ENCODE data around the gene ULK2.

ULK2 gene

DNA sequence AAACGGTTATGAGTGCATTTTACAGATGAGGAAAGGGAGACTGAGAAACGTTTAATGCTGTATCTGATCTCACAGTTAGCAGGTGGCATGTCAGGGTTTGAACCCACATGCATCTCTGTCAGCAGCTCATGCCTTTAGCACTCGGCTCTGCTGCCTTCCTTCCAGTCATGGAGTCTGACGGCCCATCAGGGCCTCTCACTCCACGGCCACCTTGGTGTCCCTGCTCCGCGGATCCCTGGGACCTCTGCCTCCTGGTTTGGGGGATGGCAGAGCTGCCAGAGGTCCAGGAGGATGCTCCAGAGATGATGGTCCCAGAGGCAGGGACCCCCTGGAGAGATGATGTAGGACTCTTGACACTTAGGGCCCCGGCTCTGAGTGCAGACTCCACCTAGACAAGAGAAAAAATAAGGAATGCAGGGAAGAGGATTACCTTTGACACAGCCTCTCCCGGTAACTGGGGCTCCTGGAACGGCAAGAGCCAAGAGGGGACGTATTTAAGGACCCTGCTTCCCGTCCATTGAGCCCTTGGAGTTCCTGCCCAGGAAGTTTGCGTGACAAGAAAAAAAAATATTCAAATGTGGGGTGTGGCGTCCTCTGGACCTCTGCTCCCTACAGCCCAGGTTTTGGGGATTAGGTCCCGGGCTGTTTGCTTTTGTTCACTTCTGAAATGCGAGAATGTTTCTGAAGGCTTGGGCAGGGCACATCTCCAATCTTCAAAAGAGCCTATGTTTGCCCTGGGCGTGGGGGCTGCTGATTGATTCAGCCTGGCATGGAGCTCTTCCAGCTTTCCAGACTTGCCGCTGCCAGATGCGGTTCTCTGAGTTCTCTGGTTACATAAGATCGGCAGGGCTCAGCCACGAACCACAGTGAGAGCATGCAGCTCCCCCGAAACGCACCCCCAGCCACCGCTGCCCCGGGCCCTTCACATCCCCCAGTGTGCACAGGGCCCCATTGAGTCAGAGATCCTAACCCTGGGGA is 119.6 kb downstream of the ULK2 start, which contains the start of gene ALDH3A1:
Gene ALDH3A1, minus strand, starts transcription at position 470 of the 978 bp plus-strand sequence. CDS start 3,169 bp downstream, outside the sequence.
- no peak for DNase-seq (ENCODE audit: low read depth, low spot score)

- no peak for DNase-seq (ENCODE audit: low read depth, low spot score)
Measured at GRCh38 chr17:19747159-19747719, 120.5 kb downstream of the ULK2 start.

- DNase-seq (ENCODE audit: low read depth, low spot score), result no peak
Measured at GRCh38 chr17:19746517-19746916, 121.2 kb downstream of the ULK2 start.

DNA sequence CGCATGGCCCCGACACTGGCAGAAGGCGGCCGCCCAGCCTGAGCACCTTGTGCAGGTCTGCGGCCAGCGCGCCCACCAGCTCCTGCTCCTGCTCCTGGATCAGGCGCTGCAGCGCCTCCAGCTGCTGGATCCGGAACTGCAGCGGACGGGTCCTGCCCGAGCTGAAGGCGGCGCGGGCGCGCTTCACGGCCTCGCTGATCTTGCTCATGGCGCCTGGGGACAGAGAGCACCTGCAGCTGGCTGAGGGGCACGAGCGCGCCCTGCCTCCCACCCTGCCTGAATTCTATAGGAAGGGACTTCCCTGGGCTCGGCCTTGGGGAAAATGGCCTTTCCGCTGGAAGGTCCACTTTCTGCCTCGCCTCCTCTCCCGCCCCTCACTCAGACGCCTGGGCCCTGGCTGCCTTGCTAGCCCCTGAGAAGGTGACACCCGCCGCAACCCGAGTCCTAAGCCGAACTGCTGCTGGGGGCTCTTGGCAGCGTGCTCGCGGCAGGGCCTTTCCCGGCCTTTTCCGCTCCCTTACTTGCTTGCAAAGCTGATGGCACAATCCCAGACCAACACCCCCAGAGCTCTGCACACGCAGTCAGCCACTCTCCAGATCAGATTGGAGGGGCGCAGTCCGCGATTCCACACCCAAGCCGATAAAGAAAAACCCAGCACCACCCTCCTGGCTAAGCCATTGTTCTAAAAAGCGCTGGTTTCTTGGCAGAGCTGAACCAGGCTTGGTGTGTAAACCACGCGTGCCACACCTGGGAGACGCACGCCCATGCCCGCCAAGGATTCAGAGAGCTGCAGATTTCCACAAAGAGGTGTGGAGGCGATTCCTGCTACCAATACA is 122.6 kb downstream of the ULK2 start:
- no peak for DNase-seq (ENCODE audit: low read depth, low spot score)

DNA sequence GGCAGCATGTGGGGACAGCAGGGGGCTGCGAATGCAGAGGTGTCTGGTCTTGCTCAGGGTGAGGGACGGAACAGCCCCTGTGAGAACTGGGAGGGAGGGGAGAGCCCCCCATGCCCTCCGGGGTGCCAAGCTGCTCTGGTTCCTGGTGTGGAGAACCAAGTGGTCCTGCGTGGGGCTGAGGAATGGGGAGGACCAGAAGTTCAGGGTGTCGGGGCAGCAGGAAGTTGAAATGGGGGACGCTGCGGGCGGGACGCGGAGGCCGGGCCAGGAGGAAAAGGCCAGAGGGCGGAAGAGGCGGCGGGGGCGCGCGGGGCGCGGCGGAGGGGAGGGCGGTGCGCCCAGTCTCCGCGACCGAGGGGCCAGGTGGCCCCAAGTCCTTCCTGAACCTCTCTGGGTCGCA is 123.2 kb downstream of the ULK2 start:
- no peak for DNase-seq (ENCODE audit: low read depth, low spot score)

DNA sequence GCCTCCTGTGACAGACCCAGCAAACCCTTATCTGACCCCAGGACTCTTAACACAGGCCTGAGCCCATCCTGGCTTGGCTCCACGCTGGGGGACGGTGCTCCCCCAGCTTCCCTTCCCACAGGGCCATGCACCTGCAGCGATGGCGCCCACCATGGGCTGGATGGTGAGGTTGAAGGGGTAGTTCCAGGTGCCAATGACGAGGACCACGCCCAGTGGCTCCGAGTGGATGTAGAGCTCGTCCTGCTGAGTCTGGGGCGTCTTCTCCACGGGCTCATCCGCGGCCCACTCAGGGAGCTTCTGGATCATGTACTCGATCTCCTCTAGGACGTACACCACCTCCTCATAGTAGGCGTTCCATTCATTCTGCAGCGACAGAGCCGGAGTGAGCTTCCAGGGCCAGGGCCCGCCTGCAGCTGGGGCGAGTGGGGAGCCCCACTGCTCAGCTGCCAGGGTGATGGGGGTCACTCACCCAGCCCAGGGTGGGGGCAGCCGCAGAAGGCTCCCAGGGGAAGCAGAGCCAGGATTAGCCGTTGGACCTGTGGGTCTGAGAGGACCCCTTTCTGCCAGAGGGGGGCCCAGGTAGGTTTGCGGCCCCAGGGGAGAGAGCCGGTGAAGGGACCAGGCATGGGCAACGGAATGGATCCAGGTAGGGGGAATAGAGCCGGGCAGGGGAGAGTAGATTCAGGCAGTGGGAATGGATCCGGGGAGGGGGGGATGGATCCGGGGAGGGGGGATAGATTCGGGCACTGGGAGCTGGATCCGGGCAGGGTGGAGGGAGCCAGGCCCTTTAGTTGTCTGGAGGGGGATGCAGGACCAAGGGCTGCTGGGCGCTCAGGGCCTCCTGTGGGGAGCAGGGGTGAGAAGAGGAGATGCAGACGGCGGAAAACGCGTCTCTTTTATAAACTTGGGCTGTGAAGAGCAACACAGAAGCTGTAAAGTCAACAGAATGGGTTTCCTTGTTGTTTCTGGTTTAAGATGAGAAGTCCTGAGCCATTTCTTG is 124.3 kb downstream of the ULK2 start:
- no peak for DNase-seq (ENCODE audit: low read depth, low spot score)

- DNase-seq (ENCODE audit: low read depth, low spot score), result no peak
Measured at GRCh38 chr17:19742495-19742894, 125.2 kb downstream of the ULK2 start.

DNA sequence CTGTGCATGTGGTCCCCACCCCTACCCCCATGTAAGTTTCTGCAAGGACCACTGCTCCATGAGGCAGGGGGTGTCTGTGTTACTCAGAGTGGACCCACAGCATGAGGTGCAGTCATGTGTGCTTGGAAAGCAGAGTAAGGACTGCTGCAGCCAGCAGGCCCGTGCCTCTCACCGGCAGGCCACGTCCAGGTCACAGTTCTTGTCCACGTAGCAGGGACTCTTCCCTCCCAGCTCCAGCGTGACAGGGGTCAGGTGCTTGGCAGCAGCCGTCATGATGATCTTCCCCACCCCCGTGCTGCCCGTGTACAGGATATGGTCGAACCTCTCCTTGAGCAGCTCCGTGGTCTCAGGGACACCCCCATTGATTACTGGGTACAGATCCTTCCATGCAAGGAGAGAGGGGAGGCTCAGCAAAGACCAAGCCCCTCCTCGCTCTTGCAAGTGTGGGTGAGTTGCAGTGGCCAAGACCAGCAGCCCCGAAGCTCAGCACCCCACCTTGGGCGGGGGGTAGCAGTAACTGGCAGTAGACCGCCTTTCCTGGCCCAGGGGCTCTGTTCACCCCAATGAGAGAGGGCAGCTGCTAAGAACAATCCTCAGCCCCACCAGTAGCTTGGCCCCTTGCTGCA is 125.8 kb downstream of the ULK2 start:
- DNase-seq (ENCODE audit: low read depth, low spot score), result no peak

DNA sequence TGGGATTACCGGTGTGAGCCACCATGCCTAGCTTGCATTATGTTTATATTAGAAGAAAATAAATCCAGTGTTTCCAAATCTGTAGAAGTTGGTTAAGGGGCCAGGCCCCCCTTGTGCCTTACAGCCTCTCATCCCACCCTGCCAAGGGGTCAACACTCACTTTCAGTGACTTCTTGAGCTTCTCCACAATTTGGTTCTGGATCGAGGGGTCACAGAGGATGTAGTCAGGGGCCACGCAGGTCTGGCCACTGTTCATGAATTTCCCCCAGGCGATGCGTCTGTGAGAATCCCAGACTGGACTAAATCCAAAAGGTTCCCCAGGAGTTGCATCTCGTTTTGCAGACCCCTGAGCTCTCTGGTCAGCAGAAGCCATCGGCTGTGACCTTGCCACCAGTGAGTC is 126.8 kb downstream of the ULK2 start:
- DNase-seq (ENCODE audit: low read depth, low spot score), result no peak

- DNase-seq (ENCODE audit: low read depth, low spot score), result no peak
Measured at GRCh38 chr17:19739241-19740201, 128.2 kb downstream of the ULK2 start.

- DNase-seq (ENCODE audit: low read depth, low spot score), result no peak
Measured at GRCh38 chr17:19738757-19739156, 129.0 kb downstream of the ULK2 start.

GRCh38 chr17:19738073-19738449 is 129.7 kb downstream of the ULK2 start:
- DNase-seq (ENCODE audit: low read depth, low spot score), result no peak

DNA sequence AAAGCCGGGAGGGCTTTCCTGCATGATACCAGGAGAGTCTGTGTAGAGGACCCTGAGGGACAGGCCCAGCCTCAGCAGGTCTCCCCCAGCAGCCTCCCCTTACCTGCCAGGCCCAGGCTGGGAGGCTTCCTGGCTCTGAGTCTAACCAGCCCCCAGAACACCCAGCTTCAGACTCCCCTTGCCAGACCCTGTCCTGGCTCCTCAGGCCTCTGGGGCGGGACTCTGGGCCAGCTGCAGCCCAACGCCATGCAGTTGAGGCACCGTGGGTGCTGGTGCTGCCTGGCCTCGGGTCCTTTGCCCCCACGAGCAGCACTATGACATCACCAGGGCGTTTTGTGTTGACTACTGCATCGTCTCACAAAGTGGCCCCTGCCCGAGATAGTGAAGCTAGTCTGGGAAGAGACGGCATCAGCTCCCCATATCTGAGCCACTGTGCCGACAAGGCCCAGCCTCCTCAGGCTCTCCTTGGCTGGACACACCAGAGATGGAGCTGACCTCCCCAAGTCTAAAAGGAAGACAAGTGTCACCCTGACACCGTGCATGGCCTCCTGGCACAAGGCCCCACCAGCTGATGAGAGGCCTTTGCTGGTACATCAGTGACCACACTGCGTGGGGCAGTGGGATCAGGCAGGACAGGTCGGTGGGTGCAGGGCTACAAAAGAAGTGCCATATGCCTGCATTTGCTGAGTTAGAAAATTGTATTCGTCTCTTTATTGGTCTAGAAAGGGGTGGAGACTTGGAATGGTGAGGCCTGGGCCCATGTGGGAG is 130.2 kb downstream of the ULK2 start:
- DNase-seq (ENCODE audit: low read depth, low spot score), result no peak

GRCh38 chr17:19736071-19736470 is 131.7 kb downstream of the ULK2 start:
- no peak for DNase-seq (ENCODE audit: low read depth, low spot score)

DNA sequence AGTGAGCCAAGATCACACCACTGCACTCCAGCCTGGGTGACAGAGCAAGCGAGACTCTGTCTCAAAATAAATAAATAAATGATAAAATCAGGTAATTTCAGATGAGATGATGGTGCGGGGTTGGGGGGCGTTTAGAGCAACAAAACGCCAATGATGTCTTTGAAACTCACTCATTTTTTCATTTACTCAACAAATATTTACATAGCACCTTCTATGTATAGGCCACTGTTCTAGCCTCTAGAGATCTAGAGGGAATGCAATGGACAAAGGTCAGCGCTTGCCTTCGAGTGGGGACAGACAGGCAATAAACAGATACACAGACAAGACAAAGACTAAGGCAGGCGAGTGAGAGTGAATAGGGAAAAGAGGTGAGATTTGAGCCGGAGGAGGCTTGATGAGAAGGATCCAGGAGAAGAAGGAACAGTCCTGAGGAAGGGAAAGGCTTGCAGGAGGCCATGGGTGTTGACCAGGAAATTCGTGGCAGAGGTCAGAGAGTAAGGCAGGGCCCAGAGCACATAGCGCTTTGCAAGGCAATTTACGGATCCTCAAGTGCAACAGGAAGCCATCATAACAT is 133.7 kb downstream of the ULK2 start:
- DNase-seq (ENCODE audit: low read depth, low spot score), result no peak

- no peak for DNase-seq (ENCODE audit: low read depth, low spot score)
Measured at GRCh38 chr17:19731626-19732025, 136.1 kb downstream of the ULK2 start.

- DNase-seq (ENCODE audit: low read depth, low spot score), result no peak
Measured at GRCh38 chr17:19730843-19731242, 136.9 kb downstream of the ULK2 start.

DNA sequence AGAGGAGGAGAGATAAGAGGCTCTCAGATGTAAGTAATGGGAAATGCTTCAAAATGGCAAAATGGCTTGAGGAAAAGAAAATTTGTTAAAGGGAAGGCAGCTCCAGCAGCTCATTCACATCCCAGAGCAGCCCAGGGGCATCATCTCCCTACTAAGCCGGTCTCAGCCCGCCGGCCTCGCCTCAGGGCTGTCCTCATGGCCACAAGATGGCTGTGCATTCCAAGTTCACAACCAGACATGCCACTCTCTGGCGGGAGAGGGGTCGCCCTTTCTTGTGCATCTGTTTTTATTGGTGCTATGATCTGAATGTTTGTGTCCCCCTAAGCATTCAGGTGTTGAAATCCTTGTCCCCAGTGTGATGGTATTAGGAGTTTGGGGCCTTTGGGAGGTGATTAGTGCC is 137.8 kb downstream of the ULK2 start:
- no peak for DNase-seq (ENCODE audit: low read depth, low spot score)
